Activated CD4-positive, alpha-beta T cell treated with anti-CD3 and anti-CD28 coated beads for 1 hour (primary cell): ENCODE results near the gene CDA.

Experiments used
- DNase-seq: peaks from one replicate; pipeline ENCODE4 v3.0.0-alpha.2; 2020

The CDA gene

GRCh38 chr1:20588634-20589225 lies at the start of gene CDA:
CDA (plus strand) TSS chr1:20589097; CDS start chr1:20589130, 33 bp downstream.
- DNase-seq = no peak

- DNase-seq = no peak
Observed at GRCh38 chr1:20540281-20540680, 48.6 kb upstream of the CDA start.

- no peak for DNase-seq
Observed at GRCh38 chr1:20546637-20547036, 42.3 kb upstream of the CDA start.

- no peak for DNase-seq
Observed at GRCh38 chr1:20551161-20551560, 37.7 kb upstream of the CDA start.

GRCh38 chr1:20551945-20552727 lies 36.8 kb upstream of the CDA start, which contains the start of gene FAM43B:
FAM43B (plus strand) TSS chr1:20552573; CDS start chr1:20552974, 401 bp downstream.
- no peak for DNase-seq

GRCh38 chr1:20552728-20553445 lies 36.0 kb upstream of the CDA start:
- DNase-seq = no peak

GRCh38 chr1:20555025-20555757 lies 33.7 kb upstream of the CDA start:
- no peak for DNase-seq

GRCh38 chr1:20555758-20556120 lies 33.2 kb upstream of the CDA start:
- no peak for DNase-seq

GRCh38 chr1:20558191-20558590 lies 30.7 kb upstream of the CDA start:
- no peak for DNase-seq

GRCh38 chr1:20560966-20561365 lies 27.9 kb upstream of the CDA start:
- DNase-seq = no peak

GRCh38 chr1:20565234-20565633 lies 23.7 kb upstream of the CDA start:
- DNase-seq = no peak

- DNase-seq = no peak
Observed at GRCh38 chr1:20569523-20570098, 19.3 kb upstream of the CDA start.

GRCh38 chr1:20571427-20571826 lies 17.5 kb upstream of the CDA start:
- no peak for DNase-seq

- no peak for DNase-seq
Observed at GRCh38 chr1:20573987-20574386, 14.9 kb upstream of the CDA start.

GRCh38 chr1:20574686-20575540 lies 14.0 kb upstream of the CDA start:
- peak; percentile 33 for DNase-seq

GRCh38 chr1:20575541-20576336 lies 13.2 kb upstream of the CDA start:
- DNase-seq = no peak

- DNase-seq = no peak
Observed at GRCh38 chr1:20578062-20578461, 10.8 kb upstream of the CDA start.

GRCh38 chr1:20578721-20579395 lies 10.0 kb upstream of the CDA start:
- no peak for DNase-seq

GRCh38 chr1:20584890-20585289 lies 4.0 kb upstream of the CDA start:
- DNase-seq = no peak

GRCh38 chr1:20586953-20587660 lies 1.8 kb upstream of the CDA start:
- no peak for DNase-seq
